Renal cortical epithelial cell (primary cell): ENCODE data around the gene URB2. TPM values are rescaled to one million over a fixed set of nuclear protein-coding genes. Genes with fewer than 3 reads are reported as not detected.

ENCODE experiments used
- DNase-seq: peaks from one replicate; pipeline ENCODE4 v3.0.0-alpha.2; 2011; ENCODE audit warnings: low read depth
- total RNA-seq: library from RNA; depleted of rRNA; stranded (reverse); fragments of >200 nt; gene quantifications from 2 replicates; pipeline ENCODE4 v1.2.3, GENCODE V29; 2014

Gene URB2
- total RNA-seq, 1 donor from 2014 or later = 15.6 TPM

GRCh38 chr1:229645324-229645993 is 19.4 kb downstream of the URB2 start:
- no peak for DNase-seq

GRCh38 chr1:229648406-229648805 is 22.4 kb downstream of the URB2 start:
- DNase-seq = no peak

- DNase-seq = no peak
Observed at GRCh38 chr1:229650045-229650444, 24.0 kb downstream of the URB2 start.

- DNase-seq = no peak
Observed at GRCh38 chr1:229651546-229651945, 25.5 kb downstream of the URB2 start.

- DNase-seq = no peak
Observed at GRCh38 chr1:229653420-229653819, 27.4 kb downstream of the URB2 start.

GRCh38 chr1:229655781-229656180 is 29.7 kb downstream of the URB2 start:
- no peak for DNase-seq

- DNase-seq = no peak
Observed at GRCh38 chr1:229657993-229658755, 32.1 kb downstream of the URB2 start.

GRCh38 chr1:229661022-229661877 is 35.2 kb downstream of the URB2 start:
- DNase-seq = peak; percentile 42

- DNase-seq = no peak
Observed at GRCh38 chr1:229661897-229662296, 35.9 kb downstream of the URB2 start.

- DNase-seq = peak; percentile 22
Observed at GRCh38 chr1:229664133-229664689, 38.2 kb downstream of the URB2 start.

- DNase-seq = no peak
Observed at GRCh38 chr1:229665912-229666558, 40.0 kb downstream of the URB2 start.

- no peak for DNase-seq
Observed at GRCh38 chr1:229666585-229666984, 40.5 kb downstream of the URB2 start.

- peak; percentile 12 for DNase-seq
Observed at GRCh38 chr1:229669333-229669732, 43.3 kb downstream of the URB2 start.

GRCh38 chr1:229671310-229671709 is 45.3 kb downstream of the URB2 start:
- no peak for DNase-seq

GRCh38 chr1:229672246-229672645 is 46.2 kb downstream of the URB2 start:
- DNase-seq = no peak

- no peak for DNase-seq
Observed at GRCh38 chr1:229674042-229674441, 48.0 kb downstream of the URB2 start.

GRCh38 chr1:229675396-229675795 is 49.3 kb downstream of the URB2 start:
- DNase-seq = no peak

GRCh38 chr1:229685149-229685548 is 59.1 kb downstream of the URB2 start:
- DNase-seq = no peak

- no peak for DNase-seq
Observed at GRCh38 chr1:229689273-229689672, 63.2 kb downstream of the URB2 start.

GRCh38 chr1:229689904-229690303 is 63.9 kb downstream of the URB2 start:
- DNase-seq = no peak

- no peak for DNase-seq
Observed at GRCh38 chr1:229690662-229691061, 64.6 kb downstream of the URB2 start.

GRCh38 chr1:229691362-229691761 is 65.3 kb downstream of the URB2 start:
- DNase-seq = peak; percentile 10
